ENCODE measurements around the gene SLC39A2. TPM values are rescaled to one million over a fixed set of nuclear protein-coding genes. Genes with fewer than 3 reads are reported as not detected.
"Not testable (repeated sequence)": the region's sequence is repeated elsewhere in the genome, so short reads cannot be mapped to it uniquely, and the experiment has no call there.

Gene SLC39A2
- total RNA-seq, 4 donors from 2014 or later: not detected

GRCh38 chr14:20999591-20999990 is 498 bp downstream of the SLC39A2 start:
- Histone ChIP-seq H3K27me3 (no peaks in the 10 kb centered on the region), H3K4me1 (no peaks in the 10 kb centered on the region), H3K4me3 (no peak overlapping the region), H3K9me3 (no peaks in the 10 kb centered on the region), H3K36me3 (peaks cover 0 to 29% of the 10 kb centered on the region in 2 donors), H3K27ac (no peak overlapping the region)
- ATAC-seq (no peak), DNase-seq (no peak)
- no peak for TF ChIP-seq CTCF (IDR thresholded peaks at IDR 0.05 in 4 of 5, conservative IDR thresholded peaks at IDR 0.05 in 1 of 5)
- no peak for TF ChIP-seq POLR2A (IDR thresholded peaks at IDR 0.05)
- in situ Hi-C loops (cut with MboI; ENCODE audit: low sequenced_read_pairs in 4 of 4): loop anchor here in 2 of 4 donors (25.0 kb wide), 1 partner anchor 662 kb away; the partner anchor contains the start of genes CCNB1IP1 (in 2 of the 2) and PARP2 (in 2 of the 2)
- intact Hi-C loops (cut with DNase I; ENCODE audit: low total_unique reads): loop anchor here (10.0 kb wide), 1 partner anchor 215 kb away; no protein-coding TSS in a partner anchor

GRCh38 chr14:21001218-21001617 is 2.1 kb downstream of the SLC39A2 start:
- Histone ChIP-seq H3K4me1 (no peaks in the 10 kb centered on the region), H3K36me3 (peaks cover 0 to 13% of the 10 kb centered on the region in 2 donors), H3K27ac (no peak overlapping the region), H3K4me3 (no peak overlapping the region), H3K9me3 (no peaks in the 10 kb centered on the region), H3K27me3 (no peaks in the 10 kb centered on the region)
- in situ Hi-C loops (cut with MboI; ENCODE audit: low sequenced_read_pairs in 4 of 4): no loop called here
- TF ChIP-seq CTCF (IDR thresholded peaks at IDR 0.05 in 4 of 5, conservative IDR thresholded peaks at IDR 0.05 in 1 of 5) (no peak), POLR2A (IDR thresholded peaks at IDR 0.05) (no peak)
- ATAC-seq: peak in 1 of 2 donors; percentile 4
- no peak for DNase-seq
- intact Hi-C loops (cut with DNase I; ENCODE audit: low total_unique reads): no loop called here

- DNase-seq: no peak
- in situ Hi-C loops (cut with MboI; ENCODE audit: low sequenced_read_pairs in 4 of 4): no loop called here
Measured at GRCh38 chr14:21003788-21004346, 4.8 kb downstream of the SLC39A2 start.

DNA sequence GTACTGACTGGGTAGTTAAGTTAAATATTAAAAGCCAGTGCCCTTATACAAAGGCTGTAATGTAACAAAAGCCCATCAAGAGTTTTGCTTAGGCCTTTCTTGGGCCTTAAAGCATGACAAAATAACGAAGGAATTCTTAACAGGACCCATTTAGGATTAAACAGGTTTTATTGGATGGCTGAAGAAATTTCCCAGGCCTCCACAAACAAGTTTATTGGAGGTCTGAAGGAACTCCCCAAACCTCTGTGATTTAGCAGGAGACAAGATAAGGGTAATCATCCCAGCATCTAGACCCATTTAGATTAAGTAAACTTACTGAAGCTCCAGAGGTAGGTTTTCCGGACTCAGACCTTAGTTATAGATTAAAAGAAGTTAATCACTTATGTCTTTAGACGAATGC is 10.6 kb downstream of the SLC39A2 start:
- H3K27me3 ChIP-seq; H3K27ac ChIP-seq; intact Hi-C loops (cut with DNase I; ENCODE audit: low total_unique reads); H3K4me1 ChIP-seq; DNase-seq; H3K36me3 ChIP-seq; H3K9me3 ChIP-seq; H3K4me3 ChIP-seq; ATAC-seq: not testable (repeated sequence)
- in situ Hi-C loops (cut with MboI; ENCODE audit: low sequenced_read_pairs in 4 of 4): loop anchor here (10.0 kb wide), 2 partner anchors 85 to 95 kb away; partner anchors contain the start of genes TMEM253 (in 2 of the 4) and ZNF219 (in 2 of the 4)

More at GRCh38 chr14:21003788-21004346, 4.8 kb downstream of the SLC39A2 start:
- no peaks in the 10 kb centered on the region for H3K27me3 ChIP-seq
- no peaks in the 10 kb centered on the region for H3K4me1 ChIP-seq
- intact Hi-C loops (cut with DNase I; ENCODE audit: low total_unique reads): no loop called here
- H3K4me3 ChIP-seq: no peak overlapping the region
- H3K27ac ChIP-seq: peak overlapping the region in 1 of 4 donors; percentile 8
- H3K36me3 ChIP-seq: no peaks in the 10 kb centered on the region
- TF ChIP-seq CTCF (IDR thresholded peaks at IDR 0.05 in 4 of 5, conservative IDR thresholded peaks at IDR 0.05 in 1 of 5) (no peak), POLR2A (IDR thresholded peaks at IDR 0.05) (no peak)
- peak in 1 of 2 donors; percentile 5 for ATAC-seq
- no peaks in the 10 kb centered on the region for H3K9me3 ChIP-seq

- H3K4me3 ChIP-seq: no peak overlapping the region
- no peak for TF ChIP-seq POLR2A (IDR thresholded peaks at IDR 0.05)
- no peak for TF ChIP-seq CTCF (IDR thresholded peaks at IDR 0.05 in 4 of 5, conservative IDR thresholded peaks at IDR 0.05 in 1 of 5)
- H3K27me3 ChIP-seq: no peaks in the 10 kb centered on the region
- peaks cover 0 to under 1% of the 10 kb centered on the region in 2 donors for H3K36me3 ChIP-seq
- no peaks in the 10 kb centered on the region for H3K9me3 ChIP-seq
- DNase-seq (no peak), ATAC-seq (no peak)
- H3K27ac ChIP-seq: no peak overlapping the region
- in situ Hi-C loops (cut with MboI; ENCODE audit: low sequenced_read_pairs in 4 of 4) (loop anchor here (10.0 kb wide), 2 partner anchors 84 to 94 kb away; partner anchors contain the start of genes TMEM253 (in 2 of the 4) and ZNF219 (in 2 of the 4)), intact Hi-C loops (cut with DNase I; ENCODE audit: low total_unique reads) (no loop called here)
- H3K4me1 ChIP-seq: peaks cover 14 to 20% of the 10 kb centered on the region in 2 donors
Measured at GRCh38 chr14:21011136-21011535, 12.0 kb downstream of the SLC39A2 start.
